Thyroid gland (tissue), 4 donors: ENCODE data around the gene FASTK.

ENCODE experiments used
- CTCF ChIP-seq, 6 experiments: fragments of 200-600 bp in 3 of 6; fragments of 450-650 bp in 3 of 6; sonication (generic) in 3 of 6; IDR thresholded peaks; one replicate each; pipeline ENCODE4 v1.5.1; 2016 to 2019; ENCODE audit warnings: antibody characterized with exemption in 6 of 6, mild to moderate bottlenecking in 2 of 6, inconsistent platforms in 1 of 6, moderate library complexity in 1 of 6
- POLR2A ChIP-seq, 2 donors: fragments of 450-650 bp; IDR thresholded peaks; one replicate each; pipeline ENCODE4 v1.6.1; 2017; ENCODE audit warnings: antibody characterized with exemption in 2 of 2, mild to moderate bottlenecking in 2 of 2, moderate library complexity in 1 of 2

- TF ChIP-seq CTCF (IDR thresholded peaks at IDR 0.05) (no peak), POLR2A (IDR thresholded peaks at IDR 0.05) (no peak)
Observed at GRCh38 chr7:151117565-151117964, 37.0 kb upstream of the FASTK start.
